Vagina (tissue), 2 donors: ENCODE results near the gene TANK. TPM values are rescaled to one million over a fixed set of nuclear protein-coding genes. Genes with fewer than 3 reads are reported as not detected.

Source experiments
- DNase-seq, 2 donors: peaks; one replicate each; pipeline ENCODE4 v3.0.0-alpha.2; 2017; ENCODE audit errors: extremely low spot score in 2 of 2
- H3K27ac ChIP-seq: fragments of 200-600 bp; sonication (generic); one replicate; pipeline ENCODE4 v1.5.1; 2019
- H3K27me3 ChIP-seq: fragments of 200-600 bp; sonication (generic); one replicate; pipeline ENCODE4 v1.5.1; 2019
- H3K36me3 ChIP-seq, 2 donors: fragments of 200-600 bp; sonication (generic); one replicate each; pipeline ENCODE4 v1.5.1; 2017 to 2019
- H3K4me1 ChIP-seq: fragments of 200-600 bp; sonication (generic); one replicate; pipeline ENCODE4 v1.5.1; 2019
- H3K4me3 ChIP-seq, 2 donors: fragments of 200-600 bp; sonication (generic); 1 replicate in 1 of 2; 2 replicates in 1 of 2; pipeline ENCODE4 v1.5.1; 2016 to 2019
- H3K9me3 ChIP-seq: fragments of 200-600 bp; sonication (generic); one replicate; pipeline ENCODE4 v1.5.1; 2019
- CTCF ChIP-seq, 3 experiments: fragments of 450-650 bp in 2 of 3; fragments of 200-600 bp in 1 of 3; sonication (generic) in 1 of 3; IDR thresholded peaks; one replicate each; pipeline ENCODE4 v1.5.1; 2017 to 2019; ENCODE audit warnings: antibody characterized with exemption in 3 of 3, mild to moderate bottlenecking in 2 of 3, moderate library complexity in 2 of 3
- POLR2A ChIP-seq, 2 donors: fragments of 450-650 bp; IDR thresholded peaks; one replicate each; pipeline ENCODE4 v1.6.1; 2017; ENCODE audit warnings: antibody characterized with exemption in 2 of 2, mild to moderate bottlenecking in 2 of 2, moderate library complexity in 2 of 2
- POLR2AphosphoS5 ChIP-seq, 2 donors: sonication (generic); formaldehyde crosslinking; IDR thresholded peaks; one replicate each; pipeline ENCODE4 v1.9.0; 2017; ENCODE audit warnings: antibody characterized with exemption in 2 of 2, mild to moderate bottlenecking in 2 of 2, low read depth in 1 of 2; ENCODE audit not compliant: insufficient read depth in 1 of 2
- intact Hi-C: fragments of 100-400 bp; cut with DNase I; formaldehyde crosslinking; loops from one replicate; pipeline ENCODE4 v1.15.1; 2023
- total RNA-seq: library from RNA; depleted of rRNA; stranded (reverse); fragments of >200 nt; gene quantifications from one replicate; pipeline ENCODE4 v1.2.3, GENCODE V29; 2016

Gene TANK
- total RNA-seq, 1 donor from 2014 or later = 94.0 TPM

GRCh38 chr2:161115605-161116380 lies 44.4 kb upstream of the TANK start:
- intact Hi-C loops = no loop called here
- no peak overlapping the region for H3K27ac ChIP-seq

GRCh38 chr2:161116509-161116908 lies 43.7 kb upstream of the TANK start:
- no peaks in the 10 kb centered on the region for H3K27me3 ChIP-seq
- H3K4me3 ChIP-seq = no peak overlapping the region
- no peaks in the 10 kb centered on the region for H3K9me3 ChIP-seq
- no peaks in the 10 kb centered on the region for H3K36me3 ChIP-seq
- TF ChIP-seq CTCF (IDR thresholded peaks at IDR 0.05) (no peak), POLR2A (IDR thresholded peaks at IDR 0.05) (no peak), POLR2AphosphoS5 (IDR thresholded peaks at IDR 0.05; ENCODE audit: insufficient read depth in 1 of 2, low read depth in 1 of 2) (no peak)
- H3K4me1 ChIP-seq = no peaks in the 10 kb centered on the region
- no peak for DNase-seq
- H3K27ac ChIP-seq = no peak overlapping the region
- intact Hi-C loops = no loop called here

More at GRCh38 chr2:161115605-161116380, 44.4 kb upstream of the TANK start:
- DNase-seq = no peak
- TF ChIP-seq CTCF (IDR thresholded peaks at IDR 0.05) (no peak), POLR2AphosphoS5 (IDR thresholded peaks at IDR 0.05; ENCODE audit: insufficient read depth in 1 of 2, low read depth in 1 of 2) (no peak), POLR2A (IDR thresholded peaks at IDR 0.05) (no peak)
- Histone ChIP-seq H3K4me3 (no peak overlapping the region), H3K27me3 (no peaks in the 10 kb centered on the region), H3K4me1 (no peaks in the 10 kb centered on the region), H3K36me3 (no peaks in the 10 kb centered on the region), H3K9me3 (no peaks in the 10 kb centered on the region)

GRCh38 chr2:161117506-161117905 lies 42.7 kb upstream of the TANK start:
- Histone ChIP-seq H3K4me1 (peaks cover 4% of the 10 kb centered on the region), H3K4me3 (no peak overlapping the region), H3K36me3 (no peaks in the 10 kb centered on the region), H3K27ac (no peak overlapping the region), H3K9me3 (no peaks in the 10 kb centered on the region), H3K27me3 (no peaks in the 10 kb centered on the region)
- TF ChIP-seq POLR2A (IDR thresholded peaks at IDR 0.05) (no peak), POLR2AphosphoS5 (IDR thresholded peaks at IDR 0.05; ENCODE audit: insufficient read depth in 1 of 2, low read depth in 1 of 2) (no peak), CTCF (IDR thresholded peaks at IDR 0.05) (no peak)
- no peak for DNase-seq
- intact Hi-C loops = no loop called here

- intact Hi-C loops = no loop called here
- H3K4me1 ChIP-seq = peaks cover 14% of the 10 kb centered on the region
- DNase-seq = no peak
- H3K27ac ChIP-seq = no peak overlapping the region
- TF ChIP-seq POLR2A (IDR thresholded peaks at IDR 0.05) = no peak
- TF ChIP-seq CTCF (IDR thresholded peaks at IDR 0.05) = no peak
- TF ChIP-seq POLR2AphosphoS5 (IDR thresholded peaks at IDR 0.05; ENCODE audit: insufficient read depth in 1 of 2, low read depth in 1 of 2) = no peak
- H3K27me3 ChIP-seq = no peaks in the 10 kb centered on the region
- no peaks in the 10 kb centered on the region for H3K36me3 ChIP-seq
- H3K9me3 ChIP-seq = no peaks in the 10 kb centered on the region
- no peak overlapping the region for H3K4me3 ChIP-seq
Measured at GRCh38 chr2:161118722-161119121, 41.5 kb upstream of the TANK start.

GRCh38 chr2:161119483-161119882 lies 40.7 kb upstream of the TANK start:
- TF ChIP-seq CTCF (IDR thresholded peaks at IDR 0.05) = no peak
- no peaks in the 10 kb centered on the region for H3K36me3 ChIP-seq
- intact Hi-C loops = no loop called here
- no peak overlapping the region for H3K27ac ChIP-seq
- no peak overlapping the region for H3K4me3 ChIP-seq
- no peak for DNase-seq
- no peaks in the 10 kb centered on the region for H3K9me3 ChIP-seq
- H3K4me1 ChIP-seq = peaks cover 22% of the 10 kb centered on the region
- H3K27me3 ChIP-seq = no peaks in the 10 kb centered on the region
